WTC11 (cell line): ENCODE measurements around the gene POGZ.

Experiments
- CREB1 ChIP-seq: sonication (generic); formaldehyde crosslinking; IDR thresholded peaks from 2 replicates; pipeline ENCODE4 v1.8.0; 2023; ENCODE audit warnings: mild to moderate bottlenecking, missing genetic modification reagents
- ETV6 ChIP-seq: sonication (generic); formaldehyde crosslinking; IDR thresholded peaks from 2 replicates; pipeline ENCODE4 v1.8.1; 2022; ENCODE audit warnings: mild to moderate bottlenecking, missing genetic modification reagents
- FOXJ3 ChIP-seq: sonication (generic); formaldehyde crosslinking; IDR thresholded peaks from 2 replicates; pipeline ENCODE4 v1.9.0; 2021; ENCODE audit warnings: missing genetic modification reagents, mild to moderate bottlenecking, borderline replicate concordance
- ZNF232 ChIP-seq: sonication (generic); formaldehyde crosslinking; IDR thresholded peaks from 2 replicates; pipeline ENCODE4 v1.8.0; 2022; ENCODE audit warnings: mild to moderate bottlenecking, missing genetic modification reagents
- ZNF423 ChIP-seq: fragments of 250-450 bp; sonication (Bioruptor Pico); IDR thresholded peaks from 2 replicates; pipeline ENCODE4 v2.1.2; 2022; ENCODE audit warnings: mild to moderate bottlenecking, moderate library complexity
- TF ChIP-seq, protein P1 (sequence below): sonication (generic); formaldehyde crosslinking; IDR thresholded peaks from 2 replicates; pipeline ENCODE4 v1.8.1; 2023; ENCODE audit warnings: mild to moderate bottlenecking, missing genetic modification reagents, moderate library complexity
- TF ChIP-seq, protein P2 (sequence below): fragments of 200-600 bp; IDR thresholded peaks from 2 replicates; pipeline ENCODE4 v1.8.0; 2022; ENCODE audit warnings: antibody characterized with exemption
- TF ChIP-seq, protein P3 (sequence below): sonication (generic); formaldehyde crosslinking; IDR thresholded peaks from 2 replicates; pipeline ENCODE4 v1.8.1; 2023; ENCODE audit warnings: mild to moderate bottlenecking, missing genetic modification reagents, moderate library complexity
- TF ChIP-seq, protein P4 (sequence below): sonication (generic); formaldehyde crosslinking; conservative IDR thresholded peaks from 2 replicates; pipeline ENCODE4 v1.8.1; 2022; ENCODE audit warnings: mild to moderate bottlenecking, missing genetic modification reagents

DNA sequence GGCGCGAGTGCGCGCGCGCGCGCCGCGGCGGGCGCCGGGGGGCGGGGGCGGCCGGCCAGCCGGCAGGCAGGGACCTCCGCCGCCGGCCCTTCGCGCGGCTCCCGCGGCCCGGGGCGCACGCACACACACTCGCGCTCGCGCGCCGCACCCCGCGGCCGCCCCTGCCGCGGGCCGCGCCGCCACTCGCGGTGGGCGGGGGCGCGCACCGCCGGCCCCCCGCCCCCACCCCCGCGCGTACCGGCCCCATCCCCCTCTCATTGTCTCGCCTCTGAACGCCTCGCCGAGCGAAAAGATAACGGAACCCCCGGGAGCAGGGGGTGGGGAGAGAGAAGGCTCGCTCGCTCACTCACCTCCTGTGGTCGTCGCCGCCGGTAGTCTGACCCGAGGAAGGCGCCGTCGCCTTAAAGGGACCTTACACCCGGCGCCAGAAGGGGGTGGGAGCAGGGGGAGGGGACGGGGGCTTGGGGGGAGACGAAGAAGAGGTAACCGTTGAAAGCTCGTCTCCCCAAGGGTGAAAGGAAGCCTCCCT is 428 bp downstream of the POGZ start:
- TF ChIP-seq, protein P1, sequence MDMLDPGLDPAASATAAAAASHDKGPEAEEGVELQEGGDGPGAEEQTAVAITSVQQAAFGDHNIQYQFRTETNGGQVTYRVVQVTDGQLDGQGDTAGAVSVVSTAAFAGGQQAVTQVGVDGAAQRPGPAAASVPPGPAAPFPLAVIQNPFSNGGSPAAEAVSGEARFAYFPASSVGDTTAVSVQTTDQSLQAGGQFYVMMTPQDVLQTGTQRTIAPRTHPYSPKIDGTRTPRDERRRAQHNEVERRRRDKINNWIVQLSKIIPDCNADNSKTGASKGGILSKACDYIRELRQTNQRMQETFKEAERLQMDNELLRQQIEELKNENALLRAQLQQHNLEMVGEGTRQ (CRISPR knock-in tag) = no peak
- TF ChIP-seq ETV6 (CRISPR knock-in tag) (no peak), ZNF232 (CRISPR knock-in tag) (no peak), CREB1 (no peak), FOXJ3 (CRISPR knock-in tag) (no peak), ZNF423 (CRISPR knock-in tag) (no peak)
- TF ChIP-seq, protein P2, sequence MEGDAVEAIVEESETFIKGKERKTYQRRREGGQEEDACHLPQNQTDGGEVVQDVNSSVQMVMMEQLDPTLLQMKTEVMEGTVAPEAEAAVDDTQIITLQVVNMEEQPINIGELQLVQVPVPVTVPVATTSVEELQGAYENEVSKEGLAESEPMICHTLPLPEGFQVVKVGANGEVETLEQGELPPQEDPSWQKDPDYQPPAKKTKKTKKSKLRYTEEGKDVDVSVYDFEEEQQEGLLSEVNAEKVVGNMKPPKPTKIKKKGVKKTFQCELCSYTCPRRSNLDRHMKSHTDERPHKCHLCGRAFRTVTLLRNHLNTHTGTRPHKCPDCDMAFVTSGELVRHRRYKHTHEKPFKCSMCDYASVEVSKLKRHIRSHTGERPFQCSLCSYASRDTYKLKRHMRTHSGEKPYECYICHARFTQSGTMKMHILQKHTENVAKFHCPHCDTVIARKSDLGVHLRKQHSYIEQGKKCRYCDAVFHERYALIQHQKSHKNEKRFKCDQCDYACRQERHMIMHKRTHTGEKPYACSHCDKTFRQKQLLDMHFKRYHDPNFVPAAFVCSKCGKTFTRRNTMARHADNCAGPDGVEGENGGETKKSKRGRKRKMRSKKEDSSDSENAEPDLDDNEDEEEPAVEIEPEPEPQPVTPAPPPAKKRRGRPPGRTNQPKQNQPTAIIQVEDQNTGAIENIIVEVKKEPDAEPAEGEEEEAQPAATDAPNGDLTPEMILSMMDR = no peak
- TF ChIP-seq, protein P3, sequence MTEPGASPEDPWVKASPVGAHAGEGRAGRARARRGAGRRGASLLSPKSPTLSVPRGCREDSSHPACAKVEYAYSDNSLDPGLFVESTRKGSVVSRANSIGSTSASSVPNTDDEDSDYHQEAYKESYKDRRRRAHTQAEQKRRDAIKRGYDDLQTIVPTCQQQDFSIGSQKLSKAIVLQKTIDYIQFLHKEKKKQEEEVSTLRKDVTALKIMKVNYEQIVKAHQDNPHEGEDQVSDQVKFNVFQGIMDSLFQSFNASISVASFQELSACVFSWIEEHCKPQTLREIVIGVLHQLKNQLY (CRISPR knock-in tag) = no peak
- TF ChIP-seq, protein P4, sequence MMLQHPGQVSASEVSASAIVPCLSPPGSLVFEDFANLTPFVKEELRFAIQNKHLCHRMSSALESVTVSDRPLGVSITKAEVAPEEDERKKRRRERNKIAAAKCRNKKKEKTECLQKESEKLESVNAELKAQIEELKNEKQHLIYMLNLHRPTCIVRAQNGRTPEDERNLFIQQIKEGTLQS (CRISPR knock-in tag) = no peak
